Measurements from ENCODE around the gene MRPL19.
"Not testable (repeated sequence)": the region's sequence is repeated elsewhere in the genome, so short reads cannot be mapped to it uniquely, and the experiment has no call there.

DNA sequence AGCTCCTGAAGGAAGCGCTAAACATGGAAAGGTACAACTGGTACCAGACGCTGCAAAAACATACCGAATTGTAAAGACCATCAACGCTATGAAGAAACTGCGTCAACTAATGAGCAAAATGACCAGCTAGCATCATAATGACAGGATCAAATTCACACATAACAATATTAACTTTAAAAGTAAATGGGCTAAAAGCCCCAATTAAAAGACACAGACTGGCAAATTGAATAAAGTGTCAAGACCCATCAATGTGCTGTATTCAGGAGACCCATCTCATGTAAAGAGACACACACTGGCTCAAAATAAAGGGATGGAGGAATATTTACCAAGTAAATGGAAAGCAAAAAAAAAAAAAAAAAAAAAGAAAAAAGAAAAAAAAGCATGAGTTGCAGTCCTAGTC lies 36.8 kb downstream of the MRPL19 start:
- TF ChIP-seq, protein P1, sequence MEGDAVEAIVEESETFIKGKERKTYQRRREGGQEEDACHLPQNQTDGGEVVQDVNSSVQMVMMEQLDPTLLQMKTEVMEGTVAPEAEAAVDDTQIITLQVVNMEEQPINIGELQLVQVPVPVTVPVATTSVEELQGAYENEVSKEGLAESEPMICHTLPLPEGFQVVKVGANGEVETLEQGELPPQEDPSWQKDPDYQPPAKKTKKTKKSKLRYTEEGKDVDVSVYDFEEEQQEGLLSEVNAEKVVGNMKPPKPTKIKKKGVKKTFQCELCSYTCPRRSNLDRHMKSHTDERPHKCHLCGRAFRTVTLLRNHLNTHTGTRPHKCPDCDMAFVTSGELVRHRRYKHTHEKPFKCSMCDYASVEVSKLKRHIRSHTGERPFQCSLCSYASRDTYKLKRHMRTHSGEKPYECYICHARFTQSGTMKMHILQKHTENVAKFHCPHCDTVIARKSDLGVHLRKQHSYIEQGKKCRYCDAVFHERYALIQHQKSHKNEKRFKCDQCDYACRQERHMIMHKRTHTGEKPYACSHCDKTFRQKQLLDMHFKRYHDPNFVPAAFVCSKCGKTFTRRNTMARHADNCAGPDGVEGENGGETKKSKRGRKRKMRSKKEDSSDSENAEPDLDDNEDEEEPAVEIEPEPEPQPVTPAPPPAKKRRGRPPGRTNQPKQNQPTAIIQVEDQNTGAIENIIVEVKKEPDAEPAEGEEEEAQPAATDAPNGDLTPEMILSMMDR (IDR thresholded peaks at IDR 0.05), result not testable (repeated sequence)
- not testable (repeated sequence) for TF ChIP-seq POLR2A, POLR2AphosphoS5 (IDR thresholded peaks at IDR 0.05)
